Omental fat pad (tissue), 4 donors: ENCODE measurements around the gene PSMB2. TPM values are rescaled to one million over a fixed set of nuclear protein-coding genes. Genes with fewer than 3 reads are reported as not detected.
A peak's percentile ranks its signal among the peaks of the same experiment; 100 is the strongest.
"Not testable (repeated sequence)": the region's sequence is repeated elsewhere in the genome, so short reads cannot be mapped to it uniquely, and the experiment has no call there.

ENCODE experiments used
- ATAC-seq: fragments of 150-250 bp; one replicate; pipeline ENCODE4 v1.9.1; 2016; ENCODE audit warnings: mild to moderate bottlenecking, moderate library complexity; ENCODE audit not compliant: low FRiP score
- DNase-seq: peaks from one replicate; pipeline ENCODE4 v3.0.0-alpha.2; 2019; ENCODE audit warnings: low spot score
- CTCF ChIP-seq, 3 donors: fragments of 450-650 bp; IDR thresholded peaks; one replicate each; pipeline ENCODE4 v1.5.1; 2016 to 2017; ENCODE audit warnings: antibody characterized with exemption in 3 of 3, mild to moderate bottlenecking in 3 of 3, moderate library complexity in 2 of 3
- total RNA-seq, 4 donors: library from RNA; depleted of rRNA; stranded (reverse); fragments of >200 nt; gene quantifications; one replicate each; pipeline ENCODE4 v1.1.0, GENCODE V29; 2016

PSMB2 gene
- total RNA-seq, result 10 to 100 TPM; 31.4 to 39.9 (median 36.1) TPM

GRCh38 chr1:35641233-35641866 is at the start of gene PSMB2:
TSS of gene PSMB2 (minus strand) at chr1:35641526. CDS start at chr1:35641432, 94 bp downstream.
- TF ChIP-seq CTCF (IDR thresholded peaks at IDR 0.05), result no peak
- ATAC-seq (peak; percentile 91), DNase-seq (peak; percentile 96)

- DNase-seq (no peak), ATAC-seq (no peak)
- TF ChIP-seq CTCF (IDR thresholded peaks at IDR 0.05), result no peak
Measured at GRCh38 chr1:35691080-35691479, 49.8 kb upstream of the PSMB2 start.

- DNase-seq, ATAC-seq: not testable (repeated sequence)
Measured at GRCh38 chr1:35690103-35690502, 48.8 kb upstream of the PSMB2 start.

GRCh38 chr1:35688161-35688560 is 46.8 kb upstream of the PSMB2 start:
- TF ChIP-seq CTCF (IDR thresholded peaks at IDR 0.05), result no peak
- DNase-seq (no peak), ATAC-seq (no peak)

- no peak for ATAC-seq
- no peak for TF ChIP-seq CTCF (IDR thresholded peaks at IDR 0.05)
- no peak for DNase-seq
Measured at GRCh38 chr1:35683012-35683411, 41.7 kb upstream of the PSMB2 start.

- ATAC-seq (no peak), DNase-seq (no peak)
- no peak for TF ChIP-seq CTCF (IDR thresholded peaks at IDR 0.05)
Measured at GRCh38 chr1:35680271-35680670, 38.9 kb upstream of the PSMB2 start.

GRCh38 chr1:35675773-35676172 is 34.4 kb upstream of the PSMB2 start:
- ATAC-seq, result no peak
- DNase-seq, result no peak
- TF ChIP-seq CTCF (IDR thresholded peaks at IDR 0.05), result no peak
